Stimulated activated naive CD8-positive, alpha-beta T cell treated with anti-CD3 and anti-CD28 coated beads, Interleukin-15, Interleukin-2, amounts not matched to agents 100 ng/mL and 50 ng/mL, for 24 hours (primary cell): ENCODE data around the gene DOCK2.

Source experiments
- H3K27ac Mint-ChIP-seq: one replicate; pipeline ENCODE4 v1.8.0; 2021; ENCODE audit warnings: mild to moderate bottlenecking, mixed read lengths
- H3K27me3 Mint-ChIP-seq: one replicate; pipeline ENCODE4 v1.8.0; 2021; ENCODE audit warnings: mixed read lengths
- H3K36me3 Mint-ChIP-seq: one replicate; pipeline ENCODE4 v1.8.0; 2021; ENCODE audit warnings: low read depth, mixed read lengths
- H3K4me1 Mint-ChIP-seq: one replicate; pipeline ENCODE4 v1.8.0; 2021; ENCODE audit warnings: low read depth, mixed read lengths
- H3K4me3 Mint-ChIP-seq: one replicate; pipeline ENCODE4 v1.8.0; 2021; ENCODE audit warnings: mild to moderate bottlenecking, mixed read lengths
- H3K9me3 Mint-ChIP-seq: one replicate; pipeline ENCODE4 v1.8.0; 2021; ENCODE audit warnings: mixed read lengths

DOCK2 gene

DNA sequence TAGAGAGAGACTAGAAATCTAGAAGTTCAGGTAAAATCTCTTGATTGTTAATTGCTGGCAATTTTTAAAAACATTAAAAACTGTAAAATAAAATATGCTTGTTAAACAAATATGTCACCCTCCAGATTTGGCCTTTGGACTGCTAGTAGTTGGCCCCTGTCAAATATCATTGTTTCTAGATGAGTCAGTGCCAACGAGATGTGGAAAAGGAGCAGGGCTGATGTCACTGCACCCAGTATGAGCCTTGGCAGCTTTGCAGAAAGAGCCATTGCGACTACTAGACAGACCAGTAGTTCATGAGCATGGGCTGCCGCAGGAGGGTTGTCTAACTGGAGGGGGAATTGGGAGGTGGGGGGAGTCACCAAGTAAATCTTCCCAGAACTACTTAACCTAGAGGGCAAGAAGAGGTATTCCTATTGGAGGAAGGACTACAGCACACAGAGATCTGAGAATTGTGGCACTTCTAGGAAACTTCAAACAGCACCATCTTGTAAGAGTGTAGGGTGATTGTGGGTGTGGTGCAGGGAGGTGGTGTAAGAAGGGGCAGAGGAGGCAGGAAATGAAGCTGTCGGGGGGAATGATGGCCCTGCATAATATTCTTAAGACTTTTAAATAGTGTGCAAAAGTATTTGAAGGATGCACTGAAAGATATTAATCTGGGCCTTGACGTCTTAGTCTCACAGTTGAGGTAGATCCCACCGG lies 7.1 kb upstream of the DOCK2 start:
- peaks cover 4% of the 10 kb centered on the region for H3K4me1 Mint-ChIP-seq
- H3K27me3 Mint-ChIP-seq, result peaks cover 7% of the 10 kb centered on the region
- H3K36me3 Mint-ChIP-seq, result no peaks in the 10 kb centered on the region
- no peak overlapping the region for H3K27ac Mint-ChIP-seq
- no peak overlapping the region for H3K4me3 Mint-ChIP-seq
- H3K9me3 Mint-ChIP-seq, result peaks cover 5% of the 10 kb centered on the region

DNA sequence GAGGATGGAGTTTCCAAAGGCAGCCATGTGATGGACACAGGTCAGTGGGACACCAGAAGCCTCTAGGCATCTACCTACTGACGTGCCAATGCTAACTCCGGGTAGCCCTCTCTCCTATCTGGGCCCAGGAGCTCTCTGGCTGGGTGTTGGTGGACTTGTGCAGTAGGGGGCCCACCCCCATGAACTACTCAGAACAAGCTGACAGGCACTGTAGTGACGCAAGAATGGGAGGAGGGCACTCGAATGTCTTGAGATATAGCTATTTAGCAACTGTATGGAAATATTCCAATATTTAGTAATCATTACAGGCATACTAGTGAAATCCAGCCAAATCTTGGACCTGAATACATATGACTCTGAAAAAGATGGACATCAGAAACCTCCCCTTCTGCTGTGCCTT lies 5.7 kb upstream of the DOCK2 start:
- Mint-ChIP-seq H3K4me3 (no peak overlapping the region), H3K9me3 (peaks cover 9% of the 10 kb centered on the region), H3K4me1 (peaks cover 8% of the 10 kb centered on the region), H3K36me3 (no peaks in the 10 kb centered on the region), H3K27me3 (peaks cover 4% of the 10 kb centered on the region), H3K27ac (no peak overlapping the region)

- H3K4me3 Mint-ChIP-seq, result no peak overlapping the region
- H3K4me1 Mint-ChIP-seq, result peaks cover 16% of the 10 kb centered on the region
- H3K36me3 Mint-ChIP-seq, result peaks cover 4% of the 10 kb centered on the region
- H3K9me3 Mint-ChIP-seq, result peaks cover 9% of the 10 kb centered on the region
- no peak overlapping the region for H3K27ac Mint-ChIP-seq
- peaks cover 4% of the 10 kb centered on the region for H3K27me3 Mint-ChIP-seq
Measured at GRCh38 chr5:169632946-169633345, 4.1 kb upstream of the DOCK2 start.

DNA sequence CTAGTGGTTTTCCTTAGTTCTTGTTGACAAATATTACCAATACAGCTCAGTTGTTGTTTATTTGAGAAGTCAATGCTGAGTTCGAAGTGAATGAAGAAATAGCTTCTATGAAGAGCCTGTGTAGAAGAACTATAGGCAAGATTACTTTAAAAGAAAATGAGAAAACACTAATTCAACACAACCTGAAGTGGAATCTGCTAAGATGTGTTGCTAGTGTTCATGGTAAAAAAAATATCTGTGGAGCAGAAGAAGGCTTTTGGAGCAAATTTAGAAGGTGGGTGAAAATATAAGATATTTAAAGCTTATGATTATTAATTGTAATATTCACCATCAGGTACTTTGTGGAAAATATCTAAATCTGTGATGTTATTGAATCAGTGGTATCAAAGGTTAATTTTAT lies 2.5 kb upstream of the DOCK2 start:
- Mint-ChIP-seq H3K27ac (no peak overlapping the region), H3K27me3 (peaks cover 4% of the 10 kb centered on the region), H3K36me3 (peaks cover 21% of the 10 kb centered on the region), H3K9me3 (peaks cover 19% of the 10 kb centered on the region), H3K4me1 (peaks cover 32% of the 10 kb centered on the region), H3K4me3 (no peak overlapping the region)

GRCh38 chr5:169635936-169636335 lies 1.1 kb upstream of the DOCK2 start:
- Mint-ChIP-seq H3K4me3 (peak overlapping the region; percentile 92), H3K27ac (no peak overlapping the region), H3K36me3 (peaks cover 33% of the 10 kb centered on the region), H3K4me1 (peaks cover 40% of the 10 kb centered on the region), H3K9me3 (peaks cover 19% of the 10 kb centered on the region), H3K27me3 (peaks cover 4% of the 10 kb centered on the region)

GRCh38 chr5:169636477-169637084 lies 494 bp upstream of the DOCK2 start:
- peaks cover 4% of the 10 kb centered on the region for H3K27me3 Mint-ChIP-seq
- H3K4me1 Mint-ChIP-seq, result peaks cover 46% of the 10 kb centered on the region
- peaks cover 36% of the 10 kb centered on the region for H3K36me3 Mint-ChIP-seq
- peak overlapping the region; percentile 92 for H3K4me3 Mint-ChIP-seq
- peaks cover 19% of the 10 kb centered on the region for H3K9me3 Mint-ChIP-seq
- H3K27ac Mint-ChIP-seq, result peak overlapping the region; percentile 97

DNA sequence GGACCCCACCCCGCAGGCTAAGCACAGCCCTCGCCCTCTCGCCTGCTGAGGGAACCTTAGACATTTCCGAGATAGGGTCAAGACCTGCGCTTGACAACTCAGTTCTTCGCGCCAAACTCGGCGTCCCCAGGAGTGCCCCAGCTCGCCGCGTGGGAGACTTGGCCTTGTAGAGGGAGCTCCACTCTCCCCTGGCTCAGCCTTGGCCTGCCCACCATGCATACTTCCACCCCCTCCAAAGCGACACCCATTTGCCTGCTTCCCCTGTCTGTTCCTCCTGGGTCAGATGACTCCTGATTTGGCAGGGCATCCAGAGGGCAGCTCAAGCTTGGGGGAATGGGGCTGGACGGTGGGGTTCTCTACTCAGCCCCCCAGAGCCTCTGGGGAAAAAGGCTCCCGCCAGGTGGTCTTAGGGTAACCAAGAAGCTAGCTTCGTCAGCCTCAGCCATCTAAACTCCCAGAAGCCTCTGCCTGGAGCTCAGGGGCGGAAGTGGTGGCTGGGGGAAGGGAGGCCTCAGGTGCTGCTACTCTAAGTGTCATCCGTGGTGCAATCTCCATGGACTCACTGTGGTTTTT lies 560 bp downstream of the DOCK2 start:
- Mint-ChIP-seq H3K36me3 (peaks cover 40% of the 10 kb centered on the region), H3K27ac (peak overlapping the region; percentile 90), H3K27me3 (peaks cover 4% of the 10 kb centered on the region), H3K4me3 (peak overlapping the region; percentile 92), H3K4me1 (peaks cover 57% of the 10 kb centered on the region), H3K9me3 (peaks cover 19% of the 10 kb centered on the region)

DNA sequence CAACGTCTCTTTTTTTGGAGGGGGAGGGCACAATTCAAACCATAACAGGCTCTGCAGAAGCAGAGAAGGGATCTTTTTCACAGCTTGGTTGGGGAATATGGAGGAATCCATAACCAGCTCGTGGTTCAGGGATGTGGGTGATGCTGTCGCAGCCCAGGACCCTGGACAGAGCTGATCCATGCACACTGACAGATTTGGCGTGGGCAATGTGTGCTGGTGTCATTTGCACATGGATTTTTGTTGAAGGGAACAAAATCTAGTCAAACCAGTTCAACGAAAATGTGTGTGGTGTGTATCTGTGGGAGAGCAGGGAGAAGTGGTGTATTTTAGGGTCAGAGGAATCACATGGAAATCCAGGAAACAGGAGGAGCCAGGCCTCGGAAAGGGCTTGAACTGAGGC lies 4.2 kb downstream of the DOCK2 start:
- Mint-ChIP-seq H3K9me3 (peaks cover 10% of the 10 kb centered on the region), H3K4me3 (no peak overlapping the region), H3K36me3 (peaks cover 58% of the 10 kb centered on the region), H3K4me1 (peaks cover 82% of the 10 kb centered on the region), H3K27me3 (no peaks in the 10 kb centered on the region), H3K27ac (no peak overlapping the region)

- peak overlapping the region; percentile 21 for H3K4me3 Mint-ChIP-seq
- no peaks in the 10 kb centered on the region for H3K9me3 Mint-ChIP-seq
- H3K27ac Mint-ChIP-seq, result peak overlapping the region; percentile 12
- H3K4me1 Mint-ChIP-seq, result peaks cover 92% of the 10 kb centered on the region
- H3K27me3 Mint-ChIP-seq, result no peaks in the 10 kb centered on the region
- H3K36me3 Mint-ChIP-seq, result peaks cover 64% of the 10 kb centered on the region
Measured at GRCh38 chr5:169646856-169647255, 9.8 kb downstream of the DOCK2 start.

- Mint-ChIP-seq H3K36me3 (peaks cover 63% of the 10 kb centered on the region), H3K4me3 (peak overlapping the region; percentile 31), H3K9me3 (no peaks in the 10 kb centered on the region), H3K4me1 (peaks cover 92% of the 10 kb centered on the region), H3K27ac (peak overlapping the region; percentile 81), H3K27me3 (no peaks in the 10 kb centered on the region)
Measured at GRCh38 chr5:169647566-169647965, 10.5 kb downstream of the DOCK2 start.

- Mint-ChIP-seq H3K4me3 (peak overlapping the region; percentile 6), H3K36me3 (peaks cover 72% of the 10 kb centered on the region), H3K4me1 (peaks cover 96% of the 10 kb centered on the region), H3K27me3 (no peaks in the 10 kb centered on the region), H3K27ac (peak overlapping the region; percentile 97), H3K9me3 (no peaks in the 10 kb centered on the region)
Measured at GRCh38 chr5:169648725-169649310, 11.7 kb downstream of the DOCK2 start.

- no peaks in the 10 kb centered on the region for H3K9me3 Mint-ChIP-seq
- H3K27me3 Mint-ChIP-seq, result no peaks in the 10 kb centered on the region
- H3K36me3 Mint-ChIP-seq, result peaks cover 74% of the 10 kb centered on the region
- H3K4me3 Mint-ChIP-seq, result peak overlapping the region; percentile 37
- peaks cover 97% of the 10 kb centered on the region for H3K4me1 Mint-ChIP-seq
- H3K27ac Mint-ChIP-seq, result peak overlapping the region; percentile 97
Measured at GRCh38 chr5:169649486-169649885, 12.4 kb downstream of the DOCK2 start.

DNA sequence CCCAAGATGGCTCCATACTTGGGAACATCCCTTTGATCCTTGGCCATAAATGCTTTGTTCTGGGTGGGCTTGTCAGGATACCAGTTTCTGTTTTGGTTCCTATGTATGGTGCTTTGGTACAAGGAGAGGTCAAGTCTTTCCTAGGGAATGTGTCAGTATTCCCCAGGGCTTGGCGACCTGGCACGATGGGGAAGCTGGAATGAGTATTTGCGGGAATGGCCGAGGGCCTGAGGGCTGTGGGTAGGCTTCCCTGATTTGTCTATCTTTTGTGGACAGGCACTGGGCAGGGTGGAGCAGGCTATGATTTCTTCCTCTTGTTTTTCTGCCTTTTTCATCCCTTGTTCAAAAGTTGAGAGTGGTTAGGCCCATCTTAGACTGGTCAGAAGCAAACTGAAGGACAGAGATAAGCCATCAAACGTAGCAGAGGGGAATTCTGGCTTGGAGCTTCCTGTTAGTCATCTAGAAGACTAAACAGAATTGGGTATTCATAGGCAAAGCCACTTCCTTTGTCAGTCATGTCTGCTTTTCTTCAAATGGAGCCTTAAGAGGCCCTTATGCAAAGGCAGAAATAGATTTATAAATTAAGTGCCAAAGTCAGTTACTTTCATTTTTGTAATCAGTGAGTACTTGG lies 13.7 kb downstream of the DOCK2 start:
- H3K9me3 Mint-ChIP-seq, result no peaks in the 10 kb centered on the region
- H3K4me1 Mint-ChIP-seq, result peaks cover 98% of the 10 kb centered on the region
- peak overlapping the region; percentile 76 for H3K4me3 Mint-ChIP-seq
- H3K36me3 Mint-ChIP-seq, result peaks cover 78% of the 10 kb centered on the region
- no peaks in the 10 kb centered on the region for H3K27me3 Mint-ChIP-seq
- H3K27ac Mint-ChIP-seq, result peak overlapping the region; percentile 97

GRCh38 chr5:169651526-169651925 lies 14.5 kb downstream of the DOCK2 start:
- Mint-ChIP-seq H3K27me3 (no peaks in the 10 kb centered on the region), H3K9me3 (no peaks in the 10 kb centered on the region), H3K4me1 (peaks cover 98% of the 10 kb centered on the region), H3K36me3 (peaks cover 78% of the 10 kb centered on the region), H3K4me3 (peak overlapping the region; percentile 76), H3K27ac (peak overlapping the region; percentile 97)

DNA sequence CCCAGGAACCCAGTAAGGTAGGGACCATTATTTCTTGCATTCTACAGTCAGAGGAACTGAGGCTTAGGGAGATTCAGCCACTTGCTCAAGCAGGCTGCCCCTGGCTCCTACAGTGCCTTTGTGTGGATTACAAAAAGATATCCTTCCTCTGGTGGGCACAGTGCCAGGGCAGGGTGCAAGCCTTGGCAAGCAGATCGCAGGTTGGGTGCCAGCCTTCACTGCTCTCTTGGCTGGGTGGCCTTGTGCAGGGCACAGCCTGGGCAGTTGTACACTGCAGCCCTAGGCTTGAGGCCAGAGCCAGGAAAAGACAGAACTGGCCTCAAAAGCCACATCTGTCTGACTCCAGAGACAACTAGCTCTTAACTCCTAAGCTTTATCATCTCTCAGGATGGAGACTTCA lies 15.0 kb downstream of the DOCK2 start:
- peak overlapping the region; percentile 97 for H3K27ac Mint-ChIP-seq
- no peaks in the 10 kb centered on the region for H3K27me3 Mint-ChIP-seq
- H3K4me1 Mint-ChIP-seq, result peaks cover 98% of the 10 kb centered on the region
- no peaks in the 10 kb centered on the region for H3K9me3 Mint-ChIP-seq
- peaks cover 78% of the 10 kb centered on the region for H3K36me3 Mint-ChIP-seq
- no peak overlapping the region for H3K4me3 Mint-ChIP-seq
